ENCODE measurements around the gene PYURF. TPM values are rescaled to one million over a fixed set of nuclear protein-coding genes. Genes with fewer than 3 reads are reported as not detected.

PYURF gene
- total RNA-seq, 2 experiments from 2014 or later = 53.2 to 53.6 TPM

DNA sequence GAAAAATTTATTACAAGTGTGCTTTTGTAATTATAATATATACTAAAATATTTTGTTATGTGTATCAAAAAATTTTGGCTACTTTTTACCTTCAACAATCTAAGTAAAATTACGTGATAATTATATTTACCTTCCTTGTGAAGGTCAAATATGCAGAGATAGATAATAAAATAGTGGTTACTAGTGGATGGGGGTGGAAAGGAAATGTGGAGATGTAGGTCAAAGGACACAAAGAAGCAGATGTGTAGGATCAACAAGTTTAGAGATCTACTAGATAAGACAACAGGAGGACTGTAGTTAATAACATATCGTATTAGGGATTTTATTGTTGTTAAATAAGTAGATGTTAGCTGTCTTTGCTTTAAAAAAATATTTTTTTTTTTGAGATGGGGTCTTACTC lies 45.3 kb downstream of the PYURF start:
- peaks cover 46% of the 10 kb centered on the region for H3K36me3 Mint-ChIP-seq
- no peak overlapping the region for H3K4me3 Mint-ChIP-seq
- DNase-seq = no peak
- peaks cover 3% of the 10 kb centered on the region for H3K4me1 Mint-ChIP-seq
- H3K9me3 Mint-ChIP-seq = no peaks in the 10 kb centered on the region
- H3K27me3 Mint-ChIP-seq = no peaks in the 10 kb centered on the region
- POLR2A ChIA-PET = interaction anchor here (3.4 kb wide), 1 partner anchor 21 kb away, joined by 12 read pairs; the partner anchor contains the start of gene HERC5
- no peak for ATAC-seq (ENCODE audit: low read depth)
- H3K27ac Mint-ChIP-seq = no peak overlapping the region

DNA sequence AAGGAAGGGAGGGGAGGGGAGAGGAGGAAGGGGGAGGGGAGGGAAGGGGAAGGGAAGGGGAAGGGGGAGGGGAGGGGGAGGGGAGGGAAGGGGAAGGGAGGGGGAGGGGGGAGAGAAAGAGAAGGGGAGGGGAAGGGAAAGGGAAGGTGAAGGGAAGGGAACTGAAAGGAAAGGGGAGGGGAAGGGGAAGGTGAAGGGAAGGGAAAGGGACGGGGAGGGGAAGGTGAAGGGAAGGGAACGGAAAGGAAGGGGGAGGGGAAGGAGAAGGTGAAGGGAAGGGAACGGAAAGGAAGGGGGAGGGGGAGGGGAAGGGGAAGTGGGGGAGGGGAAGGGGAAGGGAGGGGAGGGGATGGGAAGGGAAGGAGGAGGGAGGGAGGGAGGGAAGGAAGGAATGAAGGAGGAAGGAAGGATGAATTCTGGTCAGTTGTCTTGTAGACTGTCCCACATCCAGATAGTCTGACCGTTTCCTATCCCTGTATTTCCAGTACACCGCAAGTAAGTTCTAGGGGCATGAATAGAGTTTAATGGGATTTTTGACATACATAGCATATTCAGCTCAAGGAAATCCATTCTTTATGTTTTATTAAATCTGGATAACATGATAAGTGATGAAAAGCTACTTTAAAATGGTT lies 46.2 kb downstream of the PYURF start:
- H3K27me3 Mint-ChIP-seq = no peaks in the 10 kb centered on the region
- POLR2A ChIA-PET = interaction anchor here (3.4 kb wide), 1 partner anchor 20 kb away, joined by 12 read pairs; the partner anchor contains the start of gene HERC5
- ATAC-seq (ENCODE audit: low read depth) (no peak), DNase-seq (no peak)
- peaks cover 49% of the 10 kb centered on the region for H3K36me3 Mint-ChIP-seq
- no peak overlapping the region for H3K4me3 Mint-ChIP-seq
- H3K9me3 Mint-ChIP-seq = no peaks in the 10 kb centered on the region
- H3K4me1 Mint-ChIP-seq = peaks cover 3% of the 10 kb centered on the region
- H3K27ac Mint-ChIP-seq = no peak overlapping the region

Other genes with a start within 250 kb of the PYURF start
- 10 to 100 TPM; 81.4 to 82.7 TPM for gene PPM1K, start 239.2 kb downstream of the PYURF start, total RNA-seq
- 10 to 100 TPM; 36.0 to 36.5 TPM for gene HERC6, start 144.9 kb downstream of the PYURF start, total RNA-seq
- 10 to 100 TPM; 44.8 to 46.5 TPM for gene HERC5, start 66.7 kb downstream of the PYURF start, total RNA-seq
- 10 to 100 TPM; 42.9 to 47.3 TPM for gene HERC3, start 68.7 kb upstream of the PYURF start, total RNA-seq
- 1 to 10 TPM; 3.3 to 4.2 TPM for gene NAP1L5, start 174.1 kb upstream of the PYURF start, total RNA-seq

All from activated naive CD8-positive, alpha-beta T cell treated with anti-CD3 and anti-CD28 coated beads, Interleukin-2, amount 10 ng/mL, durations not matched to agents 7 days and 5 days (primary cell).